Activated CD4-positive, alpha-beta T cell treated with anti-CD3 and anti-CD28 coated beads, Interleukin-10, Interleukin-2, amounts not matched to agents 100 ng/mL and 50 ng/mL, durations not matched to agents 16 hours and 8 hours (primary cell): ENCODE results near the gene SOX1.

Experiments used
- DNase-seq: peaks from one replicate; pipeline ENCODE4 v3.0.0-alpha.2; 2020

Gene SOX1

DNA sequence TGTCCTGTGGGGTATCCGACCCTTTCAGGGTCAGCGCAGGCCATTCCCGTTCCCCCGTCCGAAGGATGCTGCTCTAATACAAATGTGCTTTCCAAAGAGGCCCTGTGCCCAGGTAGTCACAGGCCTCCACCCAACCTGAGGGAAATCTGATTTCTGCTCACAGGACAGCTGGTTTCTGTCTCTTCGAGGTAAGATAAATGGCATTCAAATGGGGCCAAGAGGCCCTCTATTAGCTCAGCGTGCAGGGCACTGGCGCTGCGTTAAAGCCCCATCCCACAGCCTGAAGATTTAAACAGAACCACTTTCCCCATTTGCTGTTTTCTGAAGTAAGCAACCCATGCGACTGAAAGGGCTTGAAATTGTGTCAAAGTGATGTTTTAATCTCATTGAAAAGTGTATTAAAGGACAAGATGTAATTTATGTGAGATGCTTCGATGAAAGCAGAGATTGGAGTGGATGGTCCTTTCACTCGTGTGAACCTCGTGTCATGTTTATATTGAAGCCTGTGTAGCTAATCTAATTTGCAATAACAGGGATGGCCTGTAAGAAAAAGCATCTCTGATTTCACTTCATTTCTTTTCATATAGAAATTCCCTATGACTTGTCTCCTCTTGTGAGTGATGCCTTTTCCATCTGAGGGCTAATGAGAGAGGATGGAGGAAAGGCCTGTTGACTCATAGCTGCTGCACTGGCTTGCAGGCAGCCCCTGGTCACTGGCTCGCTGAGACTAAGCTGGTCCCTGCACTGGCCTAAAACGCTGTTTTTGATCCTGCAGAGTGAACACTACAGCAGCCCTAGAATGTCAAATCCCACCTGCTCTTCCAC, 7.3 kb upstream of the SOX1 start:
- no peak for DNase-seq

DNA sequence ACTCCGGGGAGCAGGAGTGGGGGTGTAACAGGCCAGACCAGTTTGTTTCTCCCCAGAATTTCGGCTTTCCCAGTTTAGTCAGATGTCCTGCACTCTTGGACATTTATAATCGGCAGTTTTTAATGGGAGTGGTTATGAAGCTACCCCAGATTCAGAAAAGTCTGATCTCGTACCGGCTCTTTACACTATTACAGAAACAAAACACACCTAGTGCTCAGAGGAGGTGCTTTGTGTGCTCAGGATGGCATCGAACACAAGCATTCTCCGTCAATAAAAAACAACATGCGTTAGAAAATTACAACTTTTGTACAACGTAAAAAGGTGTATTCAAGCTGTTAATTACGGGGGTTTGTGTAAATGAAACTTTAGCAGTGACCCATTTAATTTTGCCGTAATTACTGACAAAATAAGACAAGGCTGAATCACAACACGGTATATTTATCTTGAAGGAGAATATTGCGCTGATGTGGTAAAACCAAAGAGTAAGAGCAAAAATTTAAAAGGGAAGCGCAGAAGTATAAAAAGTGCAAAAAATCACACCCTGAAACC, 6.6 kb upstream of the SOX1 start:
- no peak for DNase-seq

DNA sequence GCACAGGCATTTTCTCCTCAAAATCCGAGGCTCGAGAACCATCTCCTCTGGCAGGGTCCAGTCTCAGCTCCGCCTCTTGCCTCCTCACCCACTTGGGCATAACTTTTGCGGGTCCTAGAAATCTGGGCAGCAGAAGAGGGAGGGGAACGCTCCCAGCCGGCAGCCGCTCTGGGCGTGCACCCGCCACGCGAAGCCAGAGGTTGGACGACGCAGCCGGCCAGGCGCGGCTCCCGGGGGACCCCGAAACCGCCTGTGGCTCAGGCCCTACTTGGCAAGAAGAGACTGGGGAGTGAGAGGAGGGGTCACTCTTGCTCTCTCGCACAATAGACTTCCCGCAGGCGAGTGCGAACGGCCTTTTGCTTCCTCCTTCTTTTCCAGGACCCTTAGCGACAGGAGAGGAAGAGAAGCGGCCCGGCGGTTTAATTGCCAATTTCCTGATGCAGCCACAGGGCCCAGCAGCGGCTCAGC, 6.0 kb upstream of the SOX1 start:
- DNase-seq = no peak

DNA sequence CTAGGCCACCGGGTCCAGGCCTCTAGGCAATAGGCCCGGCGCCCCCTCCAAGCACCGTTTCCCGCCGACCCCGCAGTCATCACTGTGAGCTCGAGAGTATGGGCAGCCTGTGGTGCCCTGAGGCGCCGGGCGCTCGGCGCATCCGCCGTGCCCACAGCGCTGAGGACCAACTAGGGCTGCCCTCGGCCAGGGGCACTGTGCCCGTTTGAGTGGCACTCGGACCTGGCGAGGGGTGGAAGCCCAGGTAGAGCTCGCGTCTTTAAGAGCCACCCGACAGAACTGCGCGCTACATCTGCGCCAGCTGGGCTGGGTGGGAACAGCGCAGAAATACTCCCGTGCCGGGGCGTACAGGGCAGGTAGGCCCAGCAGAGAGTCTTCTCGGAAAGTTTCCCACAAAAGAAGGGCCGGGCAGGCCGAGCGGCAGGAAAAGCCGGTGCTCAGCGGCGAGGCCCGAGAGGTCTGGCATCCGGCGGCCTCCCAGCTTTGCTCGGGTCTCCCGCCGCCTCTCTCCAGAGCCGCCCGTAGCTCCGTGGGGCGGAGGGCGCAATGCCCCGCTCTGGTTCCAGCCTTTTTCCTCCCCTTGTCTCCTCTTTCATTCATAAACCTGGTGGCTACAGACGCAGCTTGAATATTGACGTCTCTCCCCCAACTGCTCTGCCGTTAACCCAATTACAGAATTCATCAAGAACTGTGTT, 5.4 kb upstream of the SOX1 start:
- DNase-seq = no peak

GRCh38 chr13:112062072-112062567, 4.8 kb upstream of the SOX1 start:
- DNase-seq = no peak

- DNase-seq = no peak
These were observed 4.1 kb upstream of the SOX1 start for GRCh38 chr13:112062571-112063570.

GRCh38 chr13:112063807-112064206, 3.1 kb upstream of the SOX1 start:
- DNase-seq = no peak

GRCh38 chr13:112064222-112064621, 2.7 kb upstream of the SOX1 start:
- DNase-seq = no peak

- no peak for DNase-seq
These were observed 1.5 kb upstream of the SOX1 start for GRCh38 chr13:112065521-112065866.

DNA sequence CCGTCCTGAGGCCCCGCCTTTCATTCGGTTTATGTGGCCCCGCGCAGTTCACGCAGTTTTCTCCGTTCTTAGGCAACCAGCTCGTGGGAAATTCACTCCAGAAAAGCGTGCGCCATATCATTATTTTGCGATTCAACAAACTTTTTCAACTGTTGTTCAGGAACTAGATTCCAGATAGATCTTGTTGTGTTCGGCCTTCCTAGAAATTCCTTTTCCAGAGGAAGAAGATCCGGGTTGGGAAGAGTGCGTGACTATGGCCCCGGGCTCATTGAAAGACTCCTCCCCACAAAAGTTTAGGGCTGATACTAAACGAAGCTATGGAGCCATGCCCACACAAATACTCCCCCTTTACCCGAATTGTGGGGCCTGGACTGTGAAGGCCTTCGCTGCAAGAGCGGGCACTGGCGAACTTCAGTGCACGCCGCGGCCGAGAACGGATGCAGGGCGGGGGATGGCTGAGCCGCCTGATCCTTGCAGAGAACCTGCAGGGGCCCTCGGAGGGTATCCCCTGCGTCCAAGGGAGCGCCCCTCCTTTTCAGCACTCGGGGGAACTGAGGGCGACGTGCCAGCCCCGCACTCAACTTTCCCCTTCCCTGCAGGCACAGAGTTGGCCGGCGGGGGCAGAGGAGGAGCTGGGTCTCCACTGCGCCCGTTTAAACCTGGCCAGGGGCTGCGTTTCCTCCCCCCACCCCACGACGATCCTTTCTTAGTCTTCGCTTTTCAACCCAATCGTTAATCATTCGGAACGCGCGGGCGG, 904 bp upstream of the SOX1 start:
- DNase-seq = no peak

- peak; percentile 46 for DNase-seq
These were observed 335 bp upstream of the SOX1 start for GRCh38 chr13:112066624-112067004.

- DNase-seq = no peak
These were observed 1.1 kb downstream of the SOX1 start for GRCh38 chr13:112067871-112068539.

- DNase-seq = no peak
These were observed 1.7 kb downstream of the SOX1 start for GRCh38 chr13:112068540-112069060.

GRCh38 chr13:112069061-112069844, 2.3 kb downstream of the SOX1 start:
- DNase-seq = no peak

GRCh38 chr13:112069845-112070251, 2.9 kb downstream of the SOX1 start:
- no peak for DNase-seq

- no peak for DNase-seq
These were observed 4.3 kb downstream of the SOX1 start for GRCh38 chr13:112071102-112071722.

DNA sequence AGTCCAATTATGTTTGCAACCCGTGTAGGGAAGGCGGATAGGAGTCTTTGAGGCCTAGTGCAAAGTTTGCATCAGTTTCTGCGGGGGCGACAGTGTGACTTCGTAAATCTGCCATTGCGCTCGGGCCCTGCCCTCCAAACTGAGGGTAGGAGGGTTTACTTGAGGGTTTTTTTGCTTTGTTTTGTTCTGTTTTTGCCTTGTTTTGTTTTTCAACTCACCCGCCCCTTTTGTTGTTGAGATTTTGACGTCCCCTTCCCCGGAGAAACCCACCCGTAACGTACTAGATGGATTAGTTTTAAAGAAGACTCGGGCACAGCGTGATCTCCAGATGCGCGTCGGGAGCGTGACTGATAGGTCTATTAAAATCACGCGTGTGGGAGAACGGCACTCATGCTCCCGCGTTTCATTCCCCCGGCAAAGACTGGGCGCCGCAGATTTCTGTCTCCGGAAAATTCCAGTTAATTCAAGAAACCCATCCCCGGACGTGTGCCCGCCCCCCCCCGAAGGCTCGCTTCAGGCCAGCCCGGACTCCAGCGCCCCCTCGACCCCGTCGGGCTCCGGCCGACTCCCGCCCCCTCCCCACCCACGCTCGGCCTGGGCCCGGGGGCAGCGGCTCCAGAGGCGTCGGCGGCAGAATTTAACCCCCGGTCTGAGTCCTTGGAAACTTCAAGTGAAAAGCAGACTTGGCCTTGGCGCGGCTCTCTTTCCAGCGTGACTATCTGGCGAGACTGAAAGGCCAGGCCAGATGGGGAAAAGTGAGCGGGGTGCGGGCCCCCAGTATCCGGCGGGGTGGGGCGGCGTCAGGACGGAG, 5.0 kb downstream of the SOX1 start:
- no peak for DNase-seq

DNA sequence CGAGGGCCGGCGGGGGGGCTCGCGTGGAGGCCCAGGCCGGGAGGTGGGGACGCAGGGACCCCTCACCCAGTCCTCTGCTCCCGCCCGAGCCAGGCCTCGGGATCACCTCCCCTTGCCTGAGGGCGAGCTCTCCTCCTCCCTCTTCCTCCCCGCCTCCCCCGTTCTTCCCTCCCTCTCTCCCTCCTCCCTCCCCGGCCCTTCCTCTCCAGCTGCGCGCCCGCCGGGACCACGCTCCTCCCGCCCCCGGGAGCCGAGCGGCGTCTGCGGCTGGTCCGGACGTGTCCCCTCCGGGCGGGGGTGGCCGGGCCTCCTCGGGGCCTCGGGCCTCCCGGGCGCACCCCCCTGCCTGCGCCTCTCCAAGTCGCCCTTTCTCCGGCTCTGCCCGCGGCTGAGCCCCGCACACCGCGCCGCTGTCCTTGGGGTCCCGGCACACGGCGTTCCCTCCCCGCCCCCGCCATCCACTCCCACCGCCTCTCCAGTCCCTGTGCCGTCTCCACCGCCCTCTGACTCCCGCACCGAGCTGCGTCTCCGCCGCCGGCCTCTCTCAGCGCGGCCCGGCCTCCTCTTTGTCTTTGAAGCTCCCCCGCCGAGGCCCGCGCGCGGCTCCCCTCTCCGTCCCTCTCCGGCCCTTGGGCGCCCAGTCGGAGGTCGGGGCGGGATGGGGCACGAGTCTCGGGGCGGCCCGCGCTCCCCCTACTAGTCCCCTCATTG, 5.7 kb downstream of the SOX1 start:
- DNase-seq = no peak
